NCI-H524 treated with DMSO at 0.1 percent for 48 hours (cell line): ENCODE measurements around the gene EMSY.

Source experiments
- DNase-seq: peaks from one replicate; lab custom pipeline; 2025; lab: John Stamatoyannopoulos, UW

Gene EMSY

DNA sequence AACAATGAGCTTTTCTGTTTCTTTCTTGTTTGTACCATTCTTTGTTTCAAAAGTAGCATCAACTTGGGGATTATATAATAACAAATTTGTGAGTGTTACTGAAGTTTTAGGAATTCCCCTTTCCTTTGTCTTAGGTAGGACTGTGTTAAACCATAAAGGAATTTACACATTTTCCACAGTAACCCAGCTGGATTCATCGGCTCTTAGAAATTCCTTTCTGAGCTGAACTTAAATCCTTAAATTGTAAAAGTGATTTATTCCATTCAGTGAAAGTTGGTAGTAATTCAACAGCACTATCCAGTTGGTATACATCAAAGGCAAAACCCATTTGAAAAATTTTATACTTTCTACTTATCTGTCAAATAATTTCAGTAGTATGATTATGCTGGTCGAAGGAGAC is 11.8 kb downstream of the EMSY start:
- DNase-seq = no peak

DNA sequence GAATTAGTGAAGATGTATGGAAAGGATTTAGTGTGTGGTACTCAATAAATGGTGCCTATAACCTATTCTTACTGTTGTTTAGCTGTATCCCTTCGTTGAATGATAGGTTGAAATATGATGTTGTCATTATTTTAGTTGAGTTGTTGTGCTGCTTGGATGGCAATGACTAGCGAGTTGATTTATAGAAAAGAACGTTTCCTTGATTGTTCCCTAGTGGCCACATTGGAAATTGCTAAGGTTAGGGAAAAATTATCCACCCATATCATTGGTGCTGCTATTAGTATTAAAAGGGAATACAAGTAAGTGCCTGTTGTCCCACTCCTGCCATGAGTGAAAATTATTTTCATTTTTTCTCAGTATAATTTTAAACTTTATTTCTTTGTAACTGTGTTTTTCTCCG is 14.5 kb downstream of the EMSY start:
- DNase-seq = no peak

DNA sequence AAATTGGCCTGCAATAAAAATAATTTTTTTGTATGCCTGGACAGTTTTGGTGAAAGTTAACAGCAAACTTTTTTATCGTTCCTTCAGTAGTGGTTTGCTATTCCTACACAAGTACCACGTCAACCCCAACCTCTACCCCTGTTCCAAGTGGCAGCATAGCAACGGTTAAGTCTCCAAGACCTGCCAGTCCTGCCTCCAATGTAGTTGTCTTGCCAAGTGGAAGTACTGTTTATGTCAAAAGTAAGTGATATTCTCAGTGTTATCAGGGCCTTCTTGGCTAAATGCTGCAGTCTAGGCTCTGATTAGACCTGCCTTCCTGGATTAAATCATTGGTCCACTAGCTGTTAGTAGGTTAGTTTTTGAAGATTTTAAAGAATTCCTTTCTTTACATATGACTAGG is 15.0 kb downstream of the EMSY start:
- no peak for DNase-seq

- DNase-seq = no peak
Observed at GRCh38 chr11:76462317-76462716, 17.5 kb downstream of the EMSY start.

GRCh38 chr11:76465701-76466100 is 20.9 kb downstream of the EMSY start:
- DNase-seq = no peak

DNA sequence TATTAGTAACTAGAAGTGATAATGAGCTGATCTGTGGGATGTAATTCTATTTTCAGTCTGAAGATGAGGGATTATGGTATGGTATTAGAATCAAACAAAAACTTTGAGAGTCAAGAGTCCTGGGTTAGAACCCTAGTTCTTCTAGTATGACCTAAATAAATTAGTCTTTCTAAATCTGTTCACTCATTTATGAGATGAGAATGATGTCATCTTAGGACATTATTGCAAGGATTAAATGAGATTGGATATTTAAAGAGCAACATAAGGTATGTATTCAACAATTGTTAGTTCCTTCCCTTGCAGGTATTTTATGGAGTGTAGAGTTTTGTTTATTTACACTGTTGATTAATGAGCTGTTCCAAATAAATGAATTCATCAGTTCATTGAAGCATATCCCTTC is 21.8 kb downstream of the EMSY start:
- DNase-seq = no peak

DNA sequence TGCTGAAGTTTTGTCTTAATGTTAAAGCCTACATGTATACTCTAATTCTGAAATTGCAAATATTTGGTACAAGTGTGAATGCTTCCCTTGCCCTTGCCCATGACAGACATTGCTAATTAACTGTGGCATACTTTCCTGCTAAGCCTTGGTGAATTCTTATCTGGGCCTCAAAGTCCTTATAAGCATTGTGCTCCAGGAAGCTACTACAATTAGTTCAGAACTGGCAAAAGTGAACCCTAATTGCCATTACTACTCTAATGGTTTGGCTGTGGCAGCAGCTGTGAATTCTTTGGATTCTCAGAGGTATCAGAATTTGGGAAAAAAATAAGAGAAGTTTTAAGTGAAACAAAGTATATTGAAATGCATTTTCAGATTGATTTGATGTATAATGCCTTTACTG is 24.3 kb downstream of the EMSY start:
- DNase-seq = no peak

- DNase-seq = no peak
Observed at GRCh38 chr11:76471382-76471781, 26.6 kb downstream of the EMSY start.

GRCh38 chr11:76480241-76480640 is 35.4 kb downstream of the EMSY start:
- no peak for DNase-seq

- no peak for DNase-seq
Observed at GRCh38 chr11:76491644-76492043, 46.8 kb downstream of the EMSY start.

GRCh38 chr11:76493040-76493439 is 48.2 kb downstream of the EMSY start:
- no peak for DNase-seq

GRCh38 chr11:76493626-76494539 is 49.1 kb downstream of the EMSY start:
- DNase-seq = no peak

- no peak for DNase-seq
Observed at GRCh38 chr11:76495019-76495418, 50.2 kb downstream of the EMSY start.

DNA sequence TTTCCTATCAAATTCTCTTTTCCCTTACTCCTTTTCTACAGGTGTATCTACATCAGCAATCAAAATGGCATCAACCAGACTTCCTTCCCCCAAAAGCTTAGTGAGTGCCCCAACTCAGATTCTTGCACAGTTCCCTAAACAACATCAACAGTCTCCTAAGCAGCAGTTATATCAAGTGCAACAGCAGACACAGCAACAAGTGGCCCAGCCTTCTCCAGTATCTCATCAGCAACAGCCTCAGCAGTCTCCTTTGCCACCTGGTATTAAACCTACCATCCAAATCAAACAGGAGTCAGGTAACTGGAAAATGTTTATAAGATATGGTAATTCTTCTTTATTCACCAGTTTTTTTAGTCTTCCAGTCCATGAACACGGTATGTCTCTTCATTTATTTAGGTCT is 51.4 kb downstream of the EMSY start:
- no peak for DNase-seq

DNA sequence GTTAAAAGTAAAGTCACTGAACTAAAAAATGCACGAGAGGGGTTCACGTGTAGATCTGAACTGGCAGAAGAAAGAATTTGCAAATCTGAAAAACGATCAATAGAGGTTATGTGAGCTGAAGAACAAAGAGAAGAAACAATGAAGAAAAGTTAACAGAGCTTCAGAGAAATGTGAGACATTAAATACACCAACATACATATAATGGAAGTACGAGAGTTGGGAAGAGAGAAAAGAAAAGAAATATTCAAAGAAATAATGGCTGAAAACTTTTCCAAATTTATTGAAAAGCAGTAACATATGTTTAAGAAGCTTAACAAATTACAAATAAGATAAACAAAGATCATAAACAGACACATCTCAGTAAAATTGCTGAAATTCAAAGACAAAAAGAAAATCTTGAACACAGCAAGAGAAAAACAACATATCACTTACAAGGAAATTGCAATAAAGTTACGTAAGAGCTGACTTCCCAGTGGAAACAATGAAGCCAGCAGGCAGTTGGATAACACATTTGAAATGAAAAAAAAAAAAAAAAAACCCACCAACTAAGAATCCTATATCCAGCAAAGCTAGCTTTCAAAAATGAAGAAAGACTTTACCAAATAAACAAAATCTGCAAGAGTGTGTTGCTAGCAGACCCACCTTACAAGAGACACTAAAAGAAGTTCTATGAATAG is 56.8 kb downstream of the EMSY start:
- DNase-seq = no peak

- DNase-seq = no peak
Observed at GRCh38 chr11:76506833-76507232, 62.0 kb downstream of the EMSY start.

DNA sequence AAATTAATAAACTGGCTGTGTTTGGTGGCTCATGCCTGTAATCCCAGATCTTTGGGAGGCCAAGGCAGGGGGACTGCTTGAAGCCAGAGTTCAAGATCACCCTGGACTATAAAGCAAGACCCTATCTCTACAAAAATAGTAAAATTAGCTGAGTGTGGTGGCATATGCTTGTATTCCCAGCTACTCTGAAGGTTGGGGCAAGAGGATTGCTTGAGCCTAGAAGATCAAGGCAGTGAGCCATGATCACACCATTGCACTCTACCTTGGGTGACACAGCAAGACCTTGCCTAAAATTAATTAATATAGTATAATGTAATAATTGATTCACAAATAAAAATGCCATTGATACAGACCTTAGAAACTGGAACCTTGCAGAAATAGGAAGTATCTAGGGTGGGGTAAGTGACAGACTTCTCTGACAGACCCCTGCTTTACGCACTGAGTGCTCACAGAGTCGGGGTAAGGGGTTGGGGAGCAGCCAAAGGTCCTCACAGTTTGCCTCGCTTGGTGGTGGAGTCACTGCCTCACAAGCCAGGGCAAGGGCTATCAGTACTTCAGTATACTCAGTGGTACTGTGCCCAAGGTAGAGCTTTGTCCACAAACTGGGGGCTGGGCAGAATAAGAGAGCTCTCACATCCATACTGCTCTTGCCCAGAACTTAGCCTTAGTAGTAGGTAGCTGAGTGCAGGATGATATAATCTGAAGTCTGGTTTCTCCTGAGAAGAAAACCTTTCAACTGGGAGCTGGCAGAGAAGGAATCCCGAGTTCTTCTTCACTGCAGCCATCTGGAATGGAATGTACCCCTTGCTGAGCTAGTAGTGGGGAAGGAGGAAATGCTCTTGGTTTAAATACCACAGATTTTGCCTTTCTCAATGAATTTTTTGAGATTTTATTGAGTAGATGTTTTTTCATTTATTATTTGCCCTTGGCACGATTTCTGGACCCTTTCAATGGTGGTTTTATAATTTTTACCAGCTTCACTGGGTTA is 65.5 kb downstream of the EMSY start:
- DNase-seq = no peak

- no peak for DNase-seq
Observed at GRCh38 chr11:76512851-76513653, 68.2 kb downstream of the EMSY start.

DNA sequence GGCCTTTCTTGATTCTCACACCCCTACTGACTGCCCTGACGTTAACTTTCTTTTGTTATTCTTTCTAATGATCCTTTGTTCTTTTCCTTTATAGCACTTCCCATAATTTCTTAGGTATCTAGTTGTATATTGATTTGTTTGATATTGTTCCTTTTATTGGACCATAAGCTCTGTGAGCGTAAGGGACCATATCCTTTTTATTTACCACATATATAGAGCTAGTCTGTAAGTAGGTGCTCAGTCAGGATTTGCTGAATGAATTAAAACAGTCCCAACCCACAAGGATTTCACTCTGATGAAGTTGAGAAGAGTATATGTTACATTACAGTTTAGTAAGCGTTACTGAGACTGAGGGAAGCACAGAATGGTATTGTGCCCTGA is 68.8 kb downstream of the EMSY start:
- DNase-seq = no peak

DNA sequence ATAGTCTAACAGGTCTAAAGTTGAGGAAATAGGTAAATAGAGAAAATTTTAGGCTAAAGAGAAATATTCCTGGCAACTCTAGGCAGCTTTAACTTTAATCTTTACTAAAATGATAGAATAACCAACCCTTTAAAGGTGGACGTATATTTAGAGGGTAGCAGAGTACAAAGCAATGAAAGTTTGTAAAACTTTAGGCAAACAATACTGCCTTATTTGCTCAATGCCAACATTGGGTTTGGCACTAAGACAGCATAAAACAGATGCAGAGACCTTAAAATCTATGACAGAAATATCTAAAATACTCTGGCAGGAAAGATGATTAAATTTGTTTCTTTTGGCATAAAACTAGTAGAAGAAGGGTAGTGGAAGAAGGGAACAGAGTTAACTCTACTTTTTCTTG is 70.7 kb downstream of the EMSY start:
- DNase-seq = no peak

DNA sequence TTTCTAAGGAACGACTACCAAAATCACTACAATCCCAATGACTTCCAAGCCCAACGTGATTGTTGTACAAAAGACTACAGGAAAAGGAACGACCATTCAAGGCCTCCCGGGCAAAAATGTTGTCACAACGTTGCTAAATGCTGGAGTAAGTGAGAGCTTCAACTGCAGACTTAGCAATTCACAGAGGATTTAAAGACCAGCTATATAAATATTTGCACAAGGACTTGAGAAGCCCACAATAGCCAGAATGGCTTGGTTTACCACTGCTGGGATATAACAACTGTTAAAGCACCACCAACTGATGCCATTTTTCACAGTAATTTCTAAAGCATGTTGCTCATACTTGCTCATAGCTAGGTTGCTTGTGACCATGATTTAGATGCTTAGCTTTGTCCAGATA is 78.3 kb downstream of the EMSY start:
- DNase-seq = no peak
